ENCODE measurements around the gene EML1.

Gene EML1

DNA sequence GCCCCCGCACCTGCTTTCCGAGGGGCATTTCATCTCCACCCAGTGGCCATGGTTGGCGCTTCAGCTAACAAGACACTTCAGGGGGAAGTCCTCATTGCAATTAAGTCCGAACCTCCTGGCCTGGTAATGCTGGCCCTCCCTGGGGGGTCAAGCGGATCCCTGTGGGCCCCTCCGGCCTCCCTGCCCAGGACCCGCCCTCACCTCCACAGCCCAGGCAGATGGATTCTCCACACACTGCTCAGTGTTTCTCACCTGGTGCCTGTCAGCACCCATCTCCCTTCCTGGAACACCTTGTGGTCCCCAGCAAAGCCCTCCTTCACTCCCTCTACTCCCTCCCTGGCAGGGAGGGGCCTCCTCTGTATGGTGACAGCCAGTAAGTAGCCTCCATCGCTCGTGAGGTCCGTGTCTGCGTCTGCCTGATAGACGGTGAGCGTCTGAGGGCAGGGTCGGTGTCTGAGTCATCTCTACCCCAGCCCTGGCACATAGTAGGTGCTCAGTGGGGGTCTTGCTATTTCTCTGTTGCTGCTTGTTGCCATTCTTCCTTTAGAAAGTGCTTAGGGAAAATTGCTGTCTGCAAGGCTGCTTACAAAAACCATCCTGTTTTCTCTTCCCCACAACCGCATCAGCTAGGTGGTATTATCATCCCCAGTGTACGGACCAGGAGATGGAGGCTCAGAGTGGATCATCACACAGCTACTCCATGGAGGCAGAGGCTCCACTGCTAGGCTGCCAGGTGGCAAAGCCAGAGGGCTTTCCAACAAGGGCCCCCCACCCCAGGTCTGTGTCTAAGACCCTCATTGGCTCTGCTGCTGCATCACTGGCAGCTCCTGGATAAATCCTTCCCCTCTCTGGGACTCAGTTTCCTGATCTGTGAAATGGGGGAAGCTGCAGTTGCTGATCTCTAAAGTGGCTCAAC lies 39.7 kb upstream of the EML1 start:
- H3K27ac ChIP-seq = no peak overlapping the region
- TF ChIP-seq, protein P1, sequence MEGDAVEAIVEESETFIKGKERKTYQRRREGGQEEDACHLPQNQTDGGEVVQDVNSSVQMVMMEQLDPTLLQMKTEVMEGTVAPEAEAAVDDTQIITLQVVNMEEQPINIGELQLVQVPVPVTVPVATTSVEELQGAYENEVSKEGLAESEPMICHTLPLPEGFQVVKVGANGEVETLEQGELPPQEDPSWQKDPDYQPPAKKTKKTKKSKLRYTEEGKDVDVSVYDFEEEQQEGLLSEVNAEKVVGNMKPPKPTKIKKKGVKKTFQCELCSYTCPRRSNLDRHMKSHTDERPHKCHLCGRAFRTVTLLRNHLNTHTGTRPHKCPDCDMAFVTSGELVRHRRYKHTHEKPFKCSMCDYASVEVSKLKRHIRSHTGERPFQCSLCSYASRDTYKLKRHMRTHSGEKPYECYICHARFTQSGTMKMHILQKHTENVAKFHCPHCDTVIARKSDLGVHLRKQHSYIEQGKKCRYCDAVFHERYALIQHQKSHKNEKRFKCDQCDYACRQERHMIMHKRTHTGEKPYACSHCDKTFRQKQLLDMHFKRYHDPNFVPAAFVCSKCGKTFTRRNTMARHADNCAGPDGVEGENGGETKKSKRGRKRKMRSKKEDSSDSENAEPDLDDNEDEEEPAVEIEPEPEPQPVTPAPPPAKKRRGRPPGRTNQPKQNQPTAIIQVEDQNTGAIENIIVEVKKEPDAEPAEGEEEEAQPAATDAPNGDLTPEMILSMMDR (IDR thresholded peaks at IDR 0.05) = no peak

DNA sequence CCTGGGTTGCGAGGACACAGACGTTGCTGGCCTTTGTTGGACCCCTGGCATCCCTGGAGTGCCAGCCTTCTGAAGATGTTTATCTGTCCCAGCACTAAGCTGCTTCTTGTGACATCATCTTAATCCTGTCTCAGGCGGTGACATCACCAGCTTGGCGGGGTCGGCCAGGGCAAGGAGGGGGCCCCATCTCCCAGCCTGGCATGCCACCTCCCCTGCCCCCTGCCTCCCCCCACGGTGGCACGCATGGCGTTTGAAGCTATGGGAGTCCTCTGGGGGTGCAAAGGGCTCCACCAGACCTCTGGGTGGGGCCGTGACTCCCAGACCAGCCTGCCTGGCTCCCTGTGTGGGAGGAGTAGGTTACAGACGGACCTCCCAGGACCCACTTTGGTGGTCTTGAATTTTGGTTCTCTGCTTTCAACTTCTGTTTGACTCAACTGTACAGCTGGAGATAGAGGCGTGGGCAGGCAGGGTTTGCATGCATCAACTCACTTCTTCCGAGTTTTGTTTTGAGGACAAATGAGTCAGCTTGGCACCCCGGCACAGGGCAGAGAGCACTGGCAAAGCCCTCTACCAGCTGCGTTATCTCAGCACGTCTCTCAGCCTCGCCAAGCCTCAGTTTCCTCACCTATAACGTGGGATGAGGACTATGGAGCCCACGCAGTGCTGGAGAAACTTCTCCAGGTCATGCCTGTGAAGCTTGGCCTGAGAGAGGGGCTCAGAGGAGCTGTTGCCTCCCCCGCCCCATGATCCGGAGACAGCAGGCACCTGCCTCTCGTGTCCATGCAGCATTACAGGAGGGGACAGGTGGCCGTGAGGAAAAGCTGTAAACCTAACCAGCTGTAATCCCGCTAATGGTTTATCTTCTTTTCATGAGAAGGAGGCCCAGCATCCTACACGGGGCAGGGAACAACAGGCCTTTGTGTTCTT lies 38.8 kb upstream of the EML1 start:
- no peak for TF ChIP-seq ZFX (IDR thresholded peaks at IDR 0.05; ENCODE audit: borderline replicate concordance)
- TF ChIP-seq, protein P1 (IDR thresholded peaks at IDR 0.05) = no peak
- no peak overlapping the region for H3K27ac ChIP-seq

DNA sequence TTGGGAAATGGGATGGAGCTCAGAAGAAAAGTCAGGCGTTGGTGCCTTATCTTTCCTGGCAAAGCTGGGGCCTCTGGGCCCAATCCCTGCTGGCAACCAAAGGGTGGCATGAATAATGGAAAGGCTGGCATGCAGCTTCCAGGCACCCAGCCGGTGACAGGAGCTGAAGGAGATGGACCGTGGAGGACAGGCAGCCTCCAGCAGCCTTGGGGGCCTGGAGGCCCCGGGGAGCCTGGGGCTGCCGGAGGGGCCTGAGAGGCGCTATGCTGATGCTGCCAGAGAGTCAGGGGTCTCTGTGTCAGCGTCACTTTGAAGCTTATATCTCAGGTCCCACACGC lies 38.2 kb upstream of the EML1 start:
- H3K27ac ChIP-seq = no peak overlapping the region
- TF ChIP-seq, protein P1 (IDR thresholded peaks at IDR 0.05) = no peak

DNA sequence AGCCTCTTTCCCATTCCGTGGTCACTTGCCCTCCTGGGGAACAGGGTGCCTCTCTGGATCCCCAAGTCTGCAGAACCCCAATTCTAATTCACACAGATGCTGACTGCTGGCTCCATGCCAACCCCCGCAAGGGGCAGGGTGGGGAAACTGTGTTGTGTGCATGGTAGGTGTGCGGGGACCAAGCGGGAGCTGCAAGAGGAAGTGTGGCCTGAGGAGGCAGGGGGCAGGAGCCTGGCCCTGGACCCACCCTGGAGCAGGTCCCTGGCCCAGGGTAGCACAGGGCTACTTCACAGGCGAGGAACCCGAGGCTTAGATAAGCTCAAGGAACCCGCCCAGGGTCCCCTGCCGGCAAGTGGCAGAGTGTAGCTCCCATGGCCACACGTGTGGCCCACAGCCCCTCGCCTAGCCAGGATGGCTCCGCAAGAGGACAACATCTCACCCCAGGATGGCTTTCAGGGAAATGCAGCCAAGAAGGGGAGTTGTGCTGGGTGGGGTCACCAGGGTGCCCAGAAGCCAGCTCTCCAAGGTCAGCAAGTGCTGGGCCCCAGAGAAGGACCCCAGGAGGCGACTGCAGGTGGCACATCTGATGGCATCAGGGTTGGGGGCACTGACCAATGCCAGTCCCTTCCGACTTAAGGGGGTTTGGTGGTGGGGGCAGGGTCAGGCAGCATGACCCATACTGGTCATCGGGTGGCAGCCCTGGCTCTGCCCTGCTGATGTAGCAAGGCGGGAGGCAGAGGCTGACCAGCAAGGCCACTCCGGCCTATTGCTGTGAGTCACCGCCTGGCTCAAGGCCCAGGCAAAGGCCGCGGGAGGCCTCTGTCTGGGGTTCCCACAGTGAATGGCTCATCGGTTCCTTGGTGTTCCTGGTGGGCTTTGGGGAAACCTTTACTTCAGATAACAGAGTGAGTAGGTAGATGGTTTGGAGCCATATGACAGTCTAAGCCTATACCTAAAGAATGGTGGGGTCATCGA lies 37.3 kb upstream of the EML1 start:
- no peak for TF ChIP-seq ZFX (IDR thresholded peaks at IDR 0.05; ENCODE audit: borderline replicate concordance)
- TF ChIP-seq, protein P1 (IDR thresholded peaks at IDR 0.05) = no peak
- H3K27ac ChIP-seq = no peak overlapping the region

- TF ChIP-seq, protein P1 (IDR thresholded peaks at IDR 0.05) = no peak
- no peak for TF ChIP-seq ZFX (IDR thresholded peaks at IDR 0.05; ENCODE audit: borderline replicate concordance)
- no peak overlapping the region for H3K27ac ChIP-seq
Observed at GRCh38 chr14:99756796-99757195, 36.4 kb upstream of the EML1 start.

- no peak overlapping the region for H3K27ac ChIP-seq
- TF ChIP-seq, protein P1 (IDR thresholded peaks at IDR 0.05) = no peak
- TF ChIP-seq ZFX (IDR thresholded peaks at IDR 0.05; ENCODE audit: borderline replicate concordance) = no peak
Observed at GRCh38 chr14:99757331-99758070, 35.7 kb upstream of the EML1 start.

Measured in 22Rv1 (cell line).